GM18873 (cell line): Measurements from ENCODE around the gene CCDC78.
A peak's percentile ranks its signal among the peaks of the same experiment; 100 is the strongest.

ENCODE experiments used
- ATAC-seq: cut with Tn5 transposase; IDR thresholded peaks from one replicate; pipeline ENCODE4 v1.9.1; 2021; ENCODE audit warnings: mild to moderate bottlenecking, moderate library complexity, moderate number of reproducible peaks; ENCODE audit not compliant: unreplicated experiment, low FRiP score

CCDC78 gene

DNA sequence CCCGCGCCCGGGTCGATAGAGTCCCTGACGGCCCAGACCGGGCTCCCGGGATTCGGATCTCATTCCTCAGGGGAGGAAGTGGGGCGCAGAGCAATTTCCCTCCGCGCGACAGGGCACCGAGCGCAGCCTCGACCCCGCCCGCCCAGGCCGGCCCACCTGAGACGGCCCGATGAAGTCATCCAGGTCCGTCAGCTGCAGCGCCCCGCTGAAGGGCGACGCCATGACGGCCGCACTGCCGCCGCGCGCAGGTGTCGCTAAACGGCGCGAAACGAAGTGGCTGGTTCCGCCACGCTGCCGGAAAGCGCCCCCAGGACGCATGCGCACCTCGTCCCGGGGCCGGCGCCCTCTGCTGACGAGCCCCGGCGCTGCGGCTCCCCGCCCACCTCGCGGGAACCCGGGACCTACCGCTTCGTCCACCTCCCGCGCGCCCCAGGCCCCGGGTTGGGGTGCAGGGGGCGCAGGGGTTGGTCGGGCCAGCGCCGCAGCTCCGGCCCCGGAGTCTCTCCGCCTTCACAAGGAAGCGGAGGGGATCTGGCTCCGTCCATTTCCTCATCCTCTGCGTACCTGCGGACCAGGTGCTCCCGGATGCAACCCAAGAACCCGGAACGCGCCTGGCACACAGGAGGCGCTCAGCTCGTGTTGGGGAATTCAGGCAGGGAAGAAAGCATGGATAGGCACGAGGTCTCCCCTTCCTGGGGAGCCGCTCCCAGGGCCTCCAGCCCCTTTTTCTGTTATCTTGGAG lies 14.7 kb upstream of the CCDC78 start, which contains the start of gene CIAO3:
TSS of gene CIAO3 (minus strand) at position 234 of the 742 bp plus-strand sequence. CDS start at position 222, 12 bp downstream.
- peak; percentile 54 for ATAC-seq

- peak; percentile 4 for ATAC-seq
These were observed 14.2 kb upstream of the CCDC78 start for GRCh38 chr16:740459-740763.

DNA sequence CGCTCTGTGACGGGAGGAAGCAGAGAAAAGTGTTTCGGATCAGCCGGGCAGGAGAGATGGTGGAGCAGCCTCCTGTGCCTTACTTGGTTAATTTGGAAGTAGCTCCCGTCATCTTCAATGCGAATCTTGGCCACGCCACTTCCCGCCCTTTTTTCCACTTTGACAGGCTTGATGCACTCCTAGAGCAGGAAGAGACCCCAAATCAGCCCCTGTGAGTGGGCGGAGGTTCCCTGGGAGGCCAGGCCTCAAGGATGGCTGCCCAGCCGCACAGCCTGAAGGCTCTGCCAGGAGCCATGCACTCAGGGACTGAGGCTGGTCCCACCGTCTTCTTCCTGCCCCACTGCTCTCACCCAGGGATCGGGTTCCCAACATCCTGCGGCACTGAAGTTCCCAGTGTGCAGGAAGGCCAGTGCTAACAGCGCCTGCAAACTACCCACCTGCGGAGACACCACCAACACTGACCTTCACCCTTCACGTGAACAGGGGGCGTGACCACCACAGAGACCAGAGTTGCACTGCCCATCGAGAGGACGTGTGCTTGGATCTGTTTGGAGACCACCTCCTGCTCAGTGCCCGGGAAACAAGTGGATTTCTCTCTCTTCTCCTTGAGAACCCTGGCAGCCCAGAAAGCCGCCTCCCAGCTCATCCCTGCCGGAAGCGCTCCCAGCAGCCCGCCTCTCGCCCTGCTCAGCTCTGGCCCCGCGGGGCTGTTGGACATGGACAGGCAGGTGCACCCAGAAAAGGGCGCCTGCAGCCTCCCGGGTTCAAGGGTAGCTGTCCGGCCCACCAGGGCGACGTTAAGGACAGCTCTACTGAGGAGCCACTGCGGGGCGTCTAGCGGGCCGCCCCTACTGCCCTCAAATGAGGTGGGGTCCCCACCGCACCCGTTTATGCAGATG lies 13.6 kb upstream of the CCDC78 start:
- ATAC-seq: no peak

- no peak for ATAC-seq
These were observed 10.8 kb upstream of the CCDC78 start for GRCh38 chr16:736936-737481.

DNA sequence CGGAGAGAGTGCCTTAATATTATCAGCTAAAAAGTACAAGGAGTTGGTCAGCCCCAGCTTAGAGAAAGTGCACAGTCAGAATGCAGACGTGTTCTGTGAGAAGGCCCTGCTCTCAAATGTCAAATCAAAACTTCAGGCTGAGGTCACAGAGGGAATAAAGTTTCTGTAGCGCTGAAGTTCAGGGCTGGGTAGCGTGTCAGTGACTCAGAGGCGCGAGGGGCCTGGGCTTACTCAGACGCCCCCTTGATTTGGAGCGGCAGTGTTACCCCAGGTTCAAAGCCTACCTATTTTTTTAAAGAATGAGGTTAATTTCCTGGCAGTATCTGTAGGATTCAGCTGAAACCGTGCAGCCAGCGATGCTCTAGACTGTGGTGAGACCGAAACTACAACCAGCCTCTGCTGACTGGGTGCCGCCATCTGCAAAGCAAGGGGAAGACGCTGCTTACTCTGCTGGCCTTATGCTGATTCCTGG lies 9.8 kb upstream of the CCDC78 start:
- ATAC-seq: no peak

- ATAC-seq: no peak
These were observed 9.0 kb upstream of the CCDC78 start for GRCh38 chr16:734981-735881.

DNA sequence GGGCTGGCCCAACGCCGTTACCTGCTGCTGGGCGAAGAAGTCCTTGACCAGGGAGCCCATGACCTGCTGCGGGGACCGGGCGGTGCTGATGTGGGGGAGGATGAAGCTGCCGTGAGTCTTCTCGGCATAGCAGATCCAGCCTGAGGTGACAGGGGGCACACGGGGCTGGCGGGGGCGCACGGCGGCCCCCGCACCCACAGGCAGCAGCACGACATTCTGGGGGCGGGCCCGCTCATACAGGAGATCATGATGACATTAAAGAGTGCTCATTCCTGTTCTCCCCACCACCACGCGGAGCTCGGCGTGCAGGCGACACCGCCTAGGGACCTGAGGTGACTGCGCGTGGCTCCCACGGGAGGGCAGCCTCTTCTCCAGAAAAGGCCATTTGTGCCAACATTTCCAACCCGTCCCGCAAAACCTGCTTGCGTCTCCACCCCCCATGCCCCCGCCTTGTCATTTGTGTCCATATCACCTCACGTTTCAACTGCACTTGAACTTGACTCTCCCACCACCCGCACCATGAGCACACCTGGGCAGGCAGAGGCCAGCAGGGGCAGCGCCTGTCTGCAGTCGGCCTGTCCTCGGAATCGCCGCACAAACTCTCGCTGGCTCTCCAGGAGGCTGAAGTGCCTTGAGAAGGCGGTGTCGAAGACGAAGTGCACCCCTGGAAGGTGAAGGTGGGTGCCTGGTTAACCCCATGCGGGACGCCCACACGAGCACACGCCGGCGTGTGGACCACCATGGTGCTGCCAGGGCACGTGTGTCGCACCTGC lies 8.2 kb upstream of the CCDC78 start:
- no peak for ATAC-seq

DNA sequence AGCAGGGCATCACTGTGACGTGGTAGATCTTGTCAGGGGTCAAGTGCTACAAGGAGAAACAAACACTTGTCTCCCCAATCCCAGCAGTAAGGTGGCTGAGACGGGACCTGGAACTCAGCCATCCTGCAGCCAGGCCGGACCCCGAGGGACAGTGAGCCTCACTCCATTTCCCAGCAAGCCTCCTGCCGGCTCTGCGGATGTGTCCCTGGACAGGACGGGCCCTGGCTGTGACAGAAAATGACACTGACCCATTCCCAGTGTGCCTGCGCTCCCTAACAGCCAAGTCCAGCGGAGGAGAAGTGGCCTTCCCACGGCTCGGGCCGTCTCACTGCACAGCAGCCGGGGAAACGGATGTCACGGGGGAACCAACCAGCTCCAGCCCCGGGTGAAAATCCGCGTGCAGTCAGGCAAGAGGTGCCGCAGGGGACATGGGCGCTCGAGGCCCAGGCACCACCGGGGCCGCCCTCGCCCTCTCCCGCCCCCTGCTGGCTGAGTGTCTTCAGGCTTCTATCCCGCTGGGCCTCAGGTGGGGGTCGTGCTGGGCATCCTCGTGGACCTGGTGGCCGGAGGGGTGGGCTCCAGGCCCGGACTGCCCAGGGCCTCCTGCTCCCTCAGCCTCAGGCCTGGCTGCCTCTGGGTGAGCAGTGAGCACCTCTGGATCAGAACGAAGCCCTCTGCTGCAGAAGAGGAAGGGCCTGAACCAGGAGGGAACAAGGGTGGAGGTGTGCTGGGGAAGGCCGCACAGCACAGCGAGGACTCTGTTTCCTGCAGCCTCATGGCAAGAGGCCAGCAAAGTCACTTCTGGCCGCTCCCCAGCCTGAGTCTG lies 7.4 kb upstream of the CCDC78 start:
- ATAC-seq: no peak

DNA sequence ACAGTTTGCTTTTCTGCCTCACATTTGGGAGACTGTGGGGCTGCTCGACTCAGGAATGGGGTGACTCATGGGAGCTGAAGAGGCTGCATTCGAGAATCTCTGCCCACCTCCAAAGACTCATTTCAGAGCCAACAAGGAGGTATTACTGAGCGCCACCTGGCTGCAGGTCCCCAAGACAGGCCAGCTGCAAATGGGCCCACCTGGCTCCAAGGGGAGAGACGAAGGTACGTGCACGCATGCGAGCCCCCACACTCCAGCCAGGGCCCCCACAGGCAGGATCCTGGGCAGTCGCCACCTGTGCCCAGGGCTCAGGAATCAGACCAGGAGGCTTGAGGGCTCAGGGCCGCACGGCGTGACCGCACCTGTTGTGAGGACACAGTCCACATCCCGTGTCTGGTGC lies 6.7 kb upstream of the CCDC78 start:
- no peak for ATAC-seq

- ATAC-seq: no peak
These were observed 6.1 kb upstream of the CCDC78 start for GRCh38 chr16:732332-732731.

DNA sequence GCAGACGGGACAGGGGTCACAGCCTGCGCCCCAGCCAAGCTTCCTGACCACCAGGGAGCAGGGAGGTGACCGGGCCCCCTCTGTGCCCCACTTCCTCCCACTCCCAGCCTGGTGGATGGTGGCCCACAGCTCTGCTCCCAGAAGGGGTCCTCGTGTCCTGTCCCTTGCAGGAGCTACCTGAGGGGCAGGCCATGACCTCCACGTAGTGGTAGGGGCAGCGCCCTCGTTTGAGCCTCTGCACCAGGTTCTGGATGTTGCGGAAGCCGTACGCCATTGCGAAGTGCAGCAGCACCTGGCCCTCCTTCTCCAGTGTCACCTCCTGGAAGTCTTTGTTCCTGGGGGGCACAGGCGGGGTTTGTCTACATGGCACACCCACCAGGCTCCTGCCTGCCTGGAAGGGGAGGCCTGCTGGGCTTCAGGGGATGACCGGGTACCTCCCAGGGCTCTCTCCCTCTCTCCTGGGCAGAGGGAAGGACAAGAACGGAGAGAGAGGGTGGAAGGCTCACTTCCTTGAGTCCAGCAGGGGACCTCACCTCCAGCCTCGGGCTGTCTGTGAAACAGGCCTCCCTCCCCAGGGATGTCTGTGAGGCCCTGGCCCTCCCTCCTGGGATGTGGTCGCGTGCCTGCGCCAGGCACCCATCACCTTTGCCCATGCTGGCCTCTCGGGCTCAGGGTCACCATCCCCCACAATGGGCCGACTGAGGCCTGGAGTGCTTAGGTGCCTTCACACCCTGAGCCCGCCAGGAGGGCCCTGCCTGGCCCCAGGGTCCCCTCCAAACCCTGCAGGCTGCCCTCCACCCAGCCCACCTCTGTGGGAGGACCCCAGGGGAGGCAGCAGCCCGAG lies 4.6 kb upstream of the CCDC78 start:
- no peak for ATAC-seq

DNA sequence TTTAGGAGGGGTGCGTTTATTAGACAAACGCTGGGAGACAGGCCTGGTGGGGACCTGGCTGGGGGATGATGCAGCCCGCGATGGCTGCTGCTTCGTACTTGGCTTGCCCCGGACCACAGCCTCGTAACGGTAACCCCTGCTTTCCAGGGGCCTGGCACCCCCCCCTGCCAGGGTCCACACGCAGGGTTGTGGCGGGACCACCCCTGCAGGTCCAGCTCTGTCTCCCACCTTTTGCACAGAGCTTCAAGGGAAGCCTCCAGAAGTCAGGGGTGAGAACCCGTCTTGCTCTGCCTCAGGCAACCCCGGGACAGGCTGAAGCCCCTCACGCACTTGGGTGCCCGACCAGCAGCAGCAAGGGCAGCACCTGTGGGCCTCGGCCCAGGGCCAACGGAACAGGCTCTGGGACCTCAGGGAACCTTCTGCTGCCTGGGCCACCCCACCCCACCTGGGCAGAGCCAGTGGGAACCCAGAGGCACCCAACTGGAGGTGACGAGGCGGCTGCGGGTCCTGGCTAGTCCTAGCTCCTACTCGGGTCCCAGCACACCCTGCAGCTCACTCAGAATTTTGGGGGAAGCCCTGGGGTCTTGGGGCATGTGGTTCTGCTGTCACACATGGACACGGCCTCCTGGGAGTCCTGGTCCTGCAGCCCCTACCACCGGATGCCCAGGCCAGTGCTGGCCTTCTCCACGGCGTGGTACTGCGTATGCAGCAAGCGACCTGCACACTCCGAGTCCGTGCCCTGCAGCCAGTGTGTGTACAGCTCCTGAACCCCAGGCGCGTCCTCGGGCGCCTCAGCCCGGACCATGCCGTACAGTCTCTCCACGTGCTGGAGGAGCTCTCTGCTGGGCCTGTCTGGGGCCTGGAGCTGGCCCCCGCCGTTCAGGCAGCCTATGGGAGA lies 3.8 kb upstream of the CCDC78 start:
- ATAC-seq: no peak

- ATAC-seq: no peak
These were observed 2.9 kb upstream of the CCDC78 start for GRCh38 chr16:728890-729744.

DNA sequence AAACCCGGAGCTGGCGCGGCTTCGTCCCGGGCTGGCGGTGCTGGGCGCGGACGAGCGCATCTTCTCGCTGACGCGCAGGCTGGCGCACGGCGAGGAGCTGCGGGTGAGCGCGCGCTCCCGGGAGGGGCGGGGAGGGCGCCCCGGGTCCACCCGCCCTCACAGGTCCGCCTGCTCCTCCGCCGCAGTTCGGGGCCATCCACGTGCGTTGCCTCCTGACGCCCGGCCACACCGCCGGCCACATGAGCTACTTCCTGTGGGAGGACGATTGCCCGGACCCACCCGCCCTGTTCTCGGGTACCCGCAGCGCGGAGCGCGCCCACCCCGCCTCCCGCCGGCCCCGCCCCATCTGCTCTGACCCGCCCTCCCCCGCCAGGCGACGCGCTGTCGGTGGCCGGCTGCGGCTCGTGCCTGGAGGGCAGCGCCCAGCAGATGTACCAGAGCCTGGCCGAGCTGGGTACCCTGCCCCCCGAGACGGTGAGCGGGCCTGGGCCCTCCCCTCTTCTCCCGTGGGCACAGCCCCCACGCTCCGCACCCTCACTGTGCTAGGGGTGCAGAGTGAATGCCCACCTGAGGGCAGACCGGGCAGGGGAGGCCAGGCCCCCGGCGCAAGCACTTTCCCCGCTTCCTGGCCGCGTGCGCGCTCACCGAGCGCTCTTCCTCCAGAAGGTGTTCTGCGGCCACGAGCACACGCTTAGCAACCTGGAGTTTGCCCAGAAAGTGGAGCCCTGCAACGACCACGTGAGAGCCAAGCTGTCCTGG lies 2.1 kb upstream of the CCDC78 start:
- ATAC-seq: no peak

DNA sequence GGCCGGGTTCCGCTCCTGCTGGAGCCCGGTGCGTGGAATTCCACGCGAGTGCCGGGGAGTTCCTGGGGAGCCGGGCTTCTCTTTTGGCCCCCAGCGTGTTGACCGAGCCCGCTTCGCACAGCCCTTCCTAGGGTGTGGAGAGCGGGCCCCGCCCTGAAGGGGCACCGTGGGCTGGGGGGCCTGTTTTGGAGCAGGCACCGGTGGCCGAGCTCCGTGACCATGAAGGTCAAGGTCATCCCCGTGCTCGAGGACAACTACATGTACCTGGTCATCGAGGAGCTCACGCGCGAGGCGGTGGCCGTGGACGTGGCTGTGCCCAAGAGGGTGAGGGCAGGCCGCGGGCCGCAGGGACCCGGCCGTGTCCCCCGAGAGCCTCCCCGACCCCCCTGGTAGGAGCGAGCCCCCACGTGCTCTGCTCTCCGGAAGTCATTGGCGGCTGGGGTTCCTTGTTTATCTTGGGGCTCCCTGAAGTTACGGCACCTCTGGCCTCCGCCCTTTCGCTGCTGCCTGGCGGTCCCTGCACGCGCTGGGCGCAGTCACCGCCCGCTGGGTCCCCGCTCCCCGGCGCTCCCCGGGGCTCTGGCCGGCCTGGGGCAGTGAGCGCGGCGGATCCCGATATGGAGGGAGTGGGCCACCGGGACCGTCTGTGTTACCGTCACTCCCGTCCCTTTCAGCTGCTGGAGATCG lies 1.2 kb upstream of the CCDC78 start:
- no peak for ATAC-seq
